HepG2 (cell line): ENCODE measurements around the gene FAM111A. TPM values are rescaled to one million over a fixed set of nuclear protein-coding genes. Genes with fewer than 3 reads are reported as not detected.
A peak's percentile ranks its signal among the peaks of the same experiment; 100 is the strongest.

Experiments
- ATRX ChIP-seq: sonication (generic); formaldehyde crosslinking; IDR thresholded peaks from 2 replicates; pipeline ENCODE4 v1.4.0; 2020; ENCODE audit warnings: missing genetic modification reagents, borderline replicate concordance
- CBX1 ChIP-seq: IDR thresholded peaks from one replicate; pipeline ENCODE4 v1.6.1; 2016; ENCODE audit warnings: antibody characterized with exemption, low read depth
- GATAD1 ChIP-seq: IDR thresholded peaks from 2 replicates; pipeline ENCODE4 v1.6.1; 2016; ENCODE audit warnings: missing genetic modification reagents, missing compliant biosample characterization
- HES4 ChIP-seq: sonication (generic); formaldehyde crosslinking; IDR thresholded peaks from 2 replicates; pipeline ENCODE4 v1.9.0; 2021; ENCODE audit warnings: mild to moderate bottlenecking, missing genetic modification reagents, borderline replicate concordance
- KAT8 ChIP-seq: IDR thresholded peaks from 2 replicates; pipeline ENCODE4 v1.6.1; 2016; ENCODE audit warnings: missing genetic modification reagents, missing compliant biosample characterization
- KLF6 ChIP-seq: IDR thresholded peaks from 2 replicates; pipeline ENCODE4 v1.8.0; 2016; ENCODE audit warnings: missing biosample characterization, missing genetic modification reagents
- KLF9 ChIP-seq: IDR thresholded peaks from 2 replicates; pipeline ENCODE4 v1.6.1; 2016; ENCODE audit warnings: low read depth
- NCOA5 ChIP-seq: sonication (generic); formaldehyde crosslinking; IDR thresholded peaks from 2 replicates; pipeline ENCODE4 v1.4.0; 2020; ENCODE audit warnings: missing genetic modification reagents
- NKX3-1 ChIP-seq: sonication (generic); formaldehyde crosslinking; IDR thresholded peaks from 2 replicates; pipeline ENCODE4 v1.5.0; 2020; ENCODE audit warnings: missing genetic modification reagents
- ONECUT2 ChIP-seq: sonication (generic); formaldehyde crosslinking; IDR thresholded peaks from 2 replicates; pipeline ENCODE4 v1.4.0; 2020; ENCODE audit warnings: missing genetic modification reagents
- RAD21 ChIP-seq: fragments of 450-650 bp; formaldehyde crosslinking; IDR thresholded peaks from 2 replicates; pipeline ENCODE4 v1.5.0; 2020; ENCODE audit warnings: mild to moderate bottlenecking
- RARA ChIP-seq: IDR thresholded peaks from 2 replicates; pipeline ENCODE4 v1.6.1; 2016; ENCODE audit warnings: missing genetic modification reagents, missing compliant biosample characterization
- RFX1 ChIP-seq: fragments of 450-650 bp; IDR thresholded peaks from 2 replicates; pipeline ENCODE4 v1.6.1; 2017
- RORA ChIP-seq: sonication (generic); formaldehyde crosslinking; IDR thresholded peaks from 2 replicates; pipeline ENCODE4 v1.5.0; 2020; ENCODE audit warnings: mild to moderate bottlenecking, missing genetic modification reagents, moderate library complexity
- SALL2 ChIP-seq: sonication (generic); formaldehyde crosslinking; IDR thresholded peaks from 2 replicates; pipeline ENCODE4 v1.8.1; 2023; ENCODE audit warnings: mild to moderate bottlenecking, missing genetic modification reagents, inconsistent platforms
- TCF7L2 ChIP-seq: IDR thresholded peaks from 2 replicates; pipeline ENCODE4 v1.6.1; 2011; ENCODE audit warnings: mild to moderate bottlenecking, low read depth, low read length, moderate library complexity
- ZNF230 ChIP-seq: sonication (generic); formaldehyde crosslinking; IDR thresholded peaks from 2 replicates; pipeline ENCODE4 v1.4.0; 2020; ENCODE audit warnings: mild to moderate bottlenecking, missing genetic modification reagents
- ZNF281 ChIP-seq: sonication (generic); formaldehyde crosslinking; IDR thresholded peaks from 2 replicates; pipeline ENCODE4 v1.4.0; 2020; ENCODE audit warnings: missing genetic modification reagents, borderline replicate concordance
- ZNF383 ChIP-seq: sonication (generic); formaldehyde crosslinking; IDR thresholded peaks from 2 replicates; pipeline ENCODE4 v1.4.0; 2020; ENCODE audit warnings: missing genetic modification reagents, mild to moderate bottlenecking, borderline replicate concordance
- ZNF567 ChIP-seq: sonication (generic); formaldehyde crosslinking; IDR thresholded peaks from 2 replicates; pipeline ENCODE4 v1.8.1; 2023; ENCODE audit warnings: mild to moderate bottlenecking, missing genetic modification reagents, borderline replicate concordance
- ZNF615 ChIP-seq: sonication (generic); formaldehyde crosslinking; IDR thresholded peaks from 2 replicates; pipeline ENCODE4 v1.5.0; 2020; ENCODE audit warnings: mild to moderate bottlenecking, missing genetic modification reagents, borderline replicate concordance
- ZNF709 ChIP-seq: sonication (generic); formaldehyde crosslinking; IDR thresholded peaks from 2 replicates; pipeline ENCODE4 v1.5.0; 2020; ENCODE audit warnings: mild to moderate bottlenecking, missing genetic modification reagents
- ZNF749 ChIP-seq: sonication (generic); formaldehyde crosslinking; IDR thresholded peaks from 2 replicates; pipeline ENCODE4 v1.8.0; 2022; ENCODE audit warnings: mild to moderate bottlenecking, missing genetic modification reagents, moderate library complexity, borderline replicate concordance
- ZNF839 ChIP-seq: sonication (generic); formaldehyde crosslinking; IDR thresholded peaks from 2 replicates; pipeline ENCODE4 v1.4.0; 2020; ENCODE audit warnings: missing genetic modification reagents, mild to moderate bottlenecking, borderline replicate concordance
- ZNF879 ChIP-seq: sonication (generic); formaldehyde crosslinking; IDR thresholded peaks from 2 replicates; pipeline ENCODE4 v1.8.1; 2023; ENCODE audit warnings: missing genetic modification reagents
- polyA plus RNA-seq, 8 experiments: library from polyadenylated mRNA; depleted of rRNA in 3 of 8; stranded (reverse) in 7 of 8; unstranded in 1 of 8; fragments of >200 nt; fragmentation: Illumina TruSeq in 4 of 8; extraction: Trizol in 4 of 8; gene quantifications; 2 replicates each; pipeline versions ENCODE4 v1.2.1 to v1.2.3, GENCODE V29; 2011 to 2016; ENCODE audit warnings: low read depth in 4 of 8, missing spikeins in 1 of 8, mixed read lengths in 1 of 8; ENCODE audit not compliant: insufficient read depth in 1 of 8
- total RNA-seq, 5 experiments: library from RNA; depleted of rRNA; stranded (reverse); fragments of >200 nt; fragmentation: Illumina TruSeq; extraction: Trizol; gene quantifications; 2 replicates each; pipeline ENCODE4 v1.2.3, GENCODE V29; 2016; ENCODE audit warnings: low read depth in 1 of 5
- TF ChIP-seq, protein P1 (sequence below): sonication (generic); formaldehyde crosslinking; IDR thresholded peaks from 2 replicates; pipeline ENCODE4 v1.4.0; 2020; ENCODE audit warnings: mild to moderate bottlenecking, missing genetic modification reagents

Gene FAM111A
- total and polyA plus RNA-seq, 2 of the 13 experiments (the other 11 are each of a cell fraction or from before 2014, with no cell fraction given) = 3.2 to 13.5 TPM

GRCh38 chr11:59142530-59143507 lies at the start of gene FAM111A (continued):
- TF ChIP-seq ZNF839 (CRISPR knock-in tag) (no peak; the same call in 1 of the 2 replicates), SALL2 (no peak), ATRX (no peak), RAD21 (CRISPR knock-in tag) (peak; percentile 46; the same call in 1 of the 2 replicates), ZNF709 (CRISPR knock-in tag) (0 out of 2 replicates have a peak, but pooled peaks have one; percentile 38), RFX1 (no peak), ZNF567 (CRISPR knock-in tag) (no peak), ZNF383 (CRISPR knock-in tag) (no peak), CBX1 (no peak), ZNF879 (no peak), ZNF281 (CRISPR knock-in tag) (0 out of 2 replicates have a peak, but pooled peaks have one; percentile 11), GATAD1 (peak; percentile 43), KAT8 (CRISPR knock-in tag) (peak; percentile 72; the same call in 1 of the 2 replicates), NKX3-1 (0 out of 2 replicates have a peak, but pooled peaks have one; percentile 56), RARA (CRISPR knock-in tag) (no peak), ZNF749 (CRISPR knock-in tag) (no peak), ONECUT2 (CRISPR knock-in tag) (no peak), ZNF230 (0 out of 2 replicates have a peak, but pooled peaks have one; percentile 57), HES4 (CRISPR knock-in tag) (peak; percentile 73; the same call in 1 of the 2 replicates), ZNF615 (CRISPR knock-in tag) (no peak), KLF6 (no peak), NCOA5 (no peak), TCF7L2 (no peak), KLF9 (CRISPR knock-in tag) (peak; percentile 51; the same call in 1 of the 2 replicates), RORA (CRISPR knock-in tag) (no peak)
- TF ChIP-seq, protein P1, sequence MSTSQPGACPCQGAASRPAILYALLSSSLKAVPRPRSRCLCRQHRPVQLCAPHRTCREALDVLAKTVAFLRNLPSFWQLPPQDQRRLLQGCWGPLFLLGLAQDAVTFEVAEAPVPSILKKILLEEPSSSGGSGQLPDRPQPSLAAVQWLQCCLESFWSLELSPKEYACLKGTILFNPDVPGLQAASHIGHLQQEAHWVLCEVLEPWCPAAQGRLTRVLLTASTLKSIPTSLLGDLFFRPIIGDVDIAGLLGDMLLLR = no peak
